ENCODE results near the gene SEMG2.

The SEMG2 gene

DNA sequence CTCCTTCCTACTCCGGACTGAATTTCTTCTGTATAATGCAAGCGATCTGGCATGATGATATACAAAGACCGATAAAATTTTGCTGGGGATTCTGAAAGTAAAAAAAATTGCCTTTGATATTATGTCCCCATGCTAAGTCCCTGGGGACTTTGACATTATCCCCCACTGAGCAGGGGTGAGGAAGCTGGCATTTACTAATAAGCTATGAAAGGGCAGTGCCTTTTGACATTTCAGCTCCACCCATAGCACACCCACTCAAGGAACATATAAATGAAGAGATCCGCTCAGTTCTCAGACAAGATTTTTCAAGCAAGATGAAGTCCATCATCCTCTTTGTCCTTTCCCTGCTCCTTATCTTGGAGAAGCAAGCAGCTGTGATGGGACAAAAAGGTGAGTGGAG lies at the start of gene SEMG2:
TSS of gene SEMG2 (plus strand) at position 298 of the 400 bp plus-strand sequence. CDS start at position 315, 17 bp downstream.
- in situ Hi-C loops (cut with HindIII; ENCODE audit: low pct_ligation_motif_present, low sequenced_read_pairs): no loop called here
- no peak for DNase-seq
- TF ChIP-seq CTCF (IDR thresholded peaks at IDR 0.05; ENCODE audit: low read depth, low read length, missing control alignments): no peak
- Histone ChIP-seq H3K27me3 (replicated peaks) (no peaks in the 10 kb centered on the region), H3K4me3 (ENCODE audit: low read depth, low read length) (no peak within 1 kb of the TSS), H3K27ac (no peak within 1 kb of the TSS), H3K36me3 (replicated peaks) (no peaks in the 10 kb centered on the region)

DNA sequence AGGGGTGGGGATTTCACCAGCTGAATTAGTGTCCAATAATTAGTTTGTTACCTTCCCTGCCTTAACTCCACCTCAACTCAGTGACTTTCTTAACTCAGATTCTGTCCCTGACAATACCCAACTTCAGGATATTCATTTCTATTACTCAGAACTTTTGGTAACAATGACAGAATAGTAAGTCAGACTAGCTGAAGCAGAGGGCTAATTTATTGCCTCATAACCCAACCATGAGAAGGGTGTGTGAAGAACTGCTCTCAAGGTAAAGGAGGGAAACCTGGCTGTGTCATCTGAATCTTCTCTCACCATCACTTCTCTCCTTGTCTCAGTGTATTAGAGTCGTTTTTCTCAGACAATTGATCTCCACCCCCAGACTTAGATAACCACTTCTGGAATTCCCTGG lies 47.7 kb upstream of the SEMG2 start:
- Histone ChIP-seq H3K36me3 (replicated peaks) (no peaks in the 10 kb centered on the region), H3K27me3 (replicated peaks) (peaks cover 3% of the 10 kb centered on the region), H3K4me3 (ENCODE audit: low read depth, low read length) (no peak overlapping the region), H3K27ac (no peak overlapping the region)
- DNase-seq: no peak
- TF ChIP-seq CTCF (IDR thresholded peaks at IDR 0.05; ENCODE audit: low read depth, low read length, missing control alignments): no peak
- in situ Hi-C loops (cut with HindIII; ENCODE audit: low pct_ligation_motif_present, low sequenced_read_pairs): no loop called here

DNA sequence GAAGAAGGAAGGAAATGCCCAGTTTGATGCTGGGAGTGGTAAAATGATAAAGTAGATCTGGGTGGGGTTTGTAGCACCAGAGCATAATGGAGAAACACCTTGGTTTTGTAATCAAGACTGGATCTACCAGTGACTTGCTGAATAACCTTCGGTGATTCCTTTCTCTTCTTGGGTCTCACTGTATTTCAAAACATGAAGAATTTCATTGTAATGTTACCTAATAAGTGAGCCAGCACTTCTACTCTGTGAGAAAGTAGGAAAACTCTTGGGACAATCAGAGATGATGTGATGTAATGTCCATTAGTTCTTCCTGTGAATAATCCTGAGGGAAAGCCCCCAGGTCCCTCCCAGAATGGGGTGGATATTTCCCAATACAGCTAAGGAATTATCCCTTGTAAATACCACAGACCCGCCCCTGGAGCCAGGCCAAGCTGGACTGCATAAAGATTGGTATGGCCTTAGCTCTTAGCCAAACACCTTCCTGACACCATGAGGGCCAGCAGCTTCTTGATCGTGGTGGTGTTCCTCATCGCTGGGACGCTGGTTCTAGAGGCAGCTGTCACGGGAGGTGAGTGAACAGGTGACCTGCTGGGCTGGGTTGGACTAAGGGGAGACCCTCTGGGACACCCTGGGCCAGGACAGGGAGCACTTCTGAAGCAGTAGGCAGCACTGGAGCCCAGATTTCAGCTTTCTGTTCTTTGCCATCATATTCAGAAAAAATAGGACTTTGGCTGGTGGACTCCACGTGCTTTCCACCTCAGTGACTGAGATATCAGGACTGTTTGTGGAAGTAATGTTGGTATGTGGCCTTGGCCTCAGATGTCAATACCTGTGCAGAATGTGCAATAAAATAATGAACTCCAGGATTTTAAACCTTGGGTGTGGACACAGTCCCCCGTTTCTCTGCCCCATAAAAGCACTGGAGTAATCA lies 46.5 kb upstream of the SEMG2 start, which contains the start of gene PI3:
TSS of gene PI3 (plus strand) at position 469 of the 931 bp plus-strand sequence. CDS start at position 490, 21 bp downstream.
- TF ChIP-seq CTCF (IDR thresholded peaks at IDR 0.05; ENCODE audit: low read depth, low read length, missing control alignments): no peak
- in situ Hi-C loops (cut with HindIII; ENCODE audit: low pct_ligation_motif_present, low sequenced_read_pairs): no loop called here
- H3K36me3 ChIP-seq (replicated peaks): no peaks in the 10 kb centered on the region
- no peak for DNase-seq
- no peak within 1 kb of the TSS for H3K27ac ChIP-seq
- H3K27me3 ChIP-seq (replicated peaks): peaks cover 3% of the 10 kb centered on the region
- H3K4me3 ChIP-seq (ENCODE audit: low read depth, low read length): no peak within 1 kb of the TSS

DNA sequence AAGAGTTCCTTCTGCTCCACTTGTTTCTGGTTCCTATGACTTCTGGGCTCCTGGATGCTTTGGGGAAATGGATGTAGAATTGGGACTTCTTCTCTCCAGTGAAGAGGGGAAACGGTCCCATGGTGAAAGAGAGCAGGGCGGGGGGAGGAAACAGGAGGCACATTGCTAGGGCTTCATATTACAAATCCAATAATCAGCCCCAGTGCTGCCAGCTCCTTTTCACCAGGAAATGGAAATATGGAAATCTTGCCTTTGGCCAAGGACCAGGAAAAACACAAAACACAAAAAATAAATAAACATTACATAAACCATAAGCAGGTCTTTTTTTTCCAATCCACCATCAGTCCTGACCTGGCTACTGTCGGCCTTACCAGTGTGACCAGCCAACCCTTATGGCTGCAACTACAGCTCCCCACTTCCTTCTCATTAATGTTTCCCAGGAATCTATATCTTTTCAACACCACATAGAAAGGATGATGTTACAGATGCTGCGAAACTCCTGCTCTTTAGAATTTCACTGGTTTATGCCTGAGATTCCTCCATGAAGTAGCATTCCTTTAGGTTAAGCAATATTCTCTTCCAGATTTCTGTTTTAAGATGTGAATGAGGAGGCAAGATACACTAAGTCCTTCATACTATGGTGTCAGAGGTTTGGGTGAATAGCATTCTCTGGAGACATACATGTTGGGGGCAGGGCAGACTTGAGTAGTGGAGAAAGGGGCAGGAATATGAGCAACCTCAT lies 44.5 kb upstream of the SEMG2 start:
- Histone ChIP-seq H3K27me3 (replicated peaks) (peaks cover 3% of the 10 kb centered on the region), H3K27ac (no peak overlapping the region), H3K36me3 (replicated peaks) (no peaks in the 10 kb centered on the region), H3K4me3 (ENCODE audit: low read depth, low read length) (no peak overlapping the region)
- no peak for DNase-seq
- in situ Hi-C loops (cut with HindIII; ENCODE audit: low pct_ligation_motif_present, low sequenced_read_pairs): no loop called here
- TF ChIP-seq CTCF (IDR thresholded peaks at IDR 0.05; ENCODE audit: low read depth, low read length, missing control alignments): no peak

- Histone ChIP-seq H3K27ac (no peak overlapping the region), H3K36me3 (replicated peaks) (no peaks in the 10 kb centered on the region), H3K4me3 (ENCODE audit: low read depth, low read length) (no peak overlapping the region), H3K27me3 (replicated peaks) (no peaks in the 10 kb centered on the region)
- no peak for TF ChIP-seq CTCF (IDR thresholded peaks at IDR 0.05; ENCODE audit: low read depth, low read length, missing control alignments)
- in situ Hi-C loops (cut with HindIII; ENCODE audit: low pct_ligation_motif_present, low sequenced_read_pairs): no loop called here
- no peak for DNase-seq
Observed at GRCh38 chr20:45179166-45179565, 42.0 kb upstream of the SEMG2 start.

All from brain microvascular endothelial cell (primary cell).